GM12875 (cell line): Measurements from ENCODE around the gene TSPAN4.

ENCODE experiments used
- H3K4me3 ChIP-seq: one replicate; pipeline ENCODE4 v1.5.1; 2011; ENCODE audit warnings: low read depth, low read length, control low read depth
- TF ChIP-seq, protein P1 (sequence below): IDR thresholded peaks from 2 replicates; pipeline ENCODE4 v1.5.1; 2011; ENCODE audit warnings: low read depth, mild to moderate bottlenecking, control low read depth, inconsistent platforms, low read length, moderate library complexity, borderline replicate concordance; ENCODE audit not compliant: insufficient read depth

TSPAN4 gene

DNA sequence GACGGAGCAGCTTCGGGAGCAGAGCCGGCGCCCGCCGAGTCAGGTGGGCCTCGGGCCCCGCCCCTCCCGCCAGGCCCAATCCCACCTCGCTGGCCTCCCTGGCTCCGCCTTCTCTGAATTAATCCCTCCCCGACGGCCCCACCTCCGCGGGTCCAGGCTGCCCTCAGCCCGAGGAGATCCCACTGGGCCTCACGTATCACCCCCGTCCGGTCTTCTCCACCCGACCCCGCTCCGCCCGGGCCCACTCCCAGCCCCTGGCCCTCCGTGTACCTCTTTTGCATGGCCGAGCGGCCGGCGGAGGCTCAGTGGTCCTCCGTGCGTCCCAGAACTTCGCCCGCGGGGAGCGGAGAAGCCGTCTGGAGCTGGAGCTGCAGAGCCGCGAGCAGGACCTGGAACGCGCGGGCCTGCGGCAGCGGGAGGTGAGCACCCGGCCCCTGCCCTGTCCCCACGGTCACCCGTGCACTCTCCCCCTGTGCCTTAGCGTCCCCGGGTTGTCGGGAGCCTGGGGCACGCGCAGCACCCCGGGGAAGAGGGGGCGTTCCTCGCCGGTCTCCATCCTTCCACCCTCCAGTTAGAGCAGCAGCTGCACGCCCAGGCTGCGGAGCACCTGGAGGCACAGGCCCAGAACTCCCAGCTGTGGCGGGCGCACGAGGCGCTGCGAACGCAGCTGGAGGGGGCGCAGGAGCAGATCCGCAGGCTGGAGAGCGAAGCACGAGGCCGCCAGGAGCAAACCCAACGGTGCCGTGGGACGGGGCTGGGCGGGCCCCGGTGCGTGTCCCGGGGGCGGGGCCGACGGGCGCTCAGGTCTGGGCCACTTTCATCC lies 12.1 kb upstream of the TSPAN4 start:
- TF ChIP-seq, protein P1, sequence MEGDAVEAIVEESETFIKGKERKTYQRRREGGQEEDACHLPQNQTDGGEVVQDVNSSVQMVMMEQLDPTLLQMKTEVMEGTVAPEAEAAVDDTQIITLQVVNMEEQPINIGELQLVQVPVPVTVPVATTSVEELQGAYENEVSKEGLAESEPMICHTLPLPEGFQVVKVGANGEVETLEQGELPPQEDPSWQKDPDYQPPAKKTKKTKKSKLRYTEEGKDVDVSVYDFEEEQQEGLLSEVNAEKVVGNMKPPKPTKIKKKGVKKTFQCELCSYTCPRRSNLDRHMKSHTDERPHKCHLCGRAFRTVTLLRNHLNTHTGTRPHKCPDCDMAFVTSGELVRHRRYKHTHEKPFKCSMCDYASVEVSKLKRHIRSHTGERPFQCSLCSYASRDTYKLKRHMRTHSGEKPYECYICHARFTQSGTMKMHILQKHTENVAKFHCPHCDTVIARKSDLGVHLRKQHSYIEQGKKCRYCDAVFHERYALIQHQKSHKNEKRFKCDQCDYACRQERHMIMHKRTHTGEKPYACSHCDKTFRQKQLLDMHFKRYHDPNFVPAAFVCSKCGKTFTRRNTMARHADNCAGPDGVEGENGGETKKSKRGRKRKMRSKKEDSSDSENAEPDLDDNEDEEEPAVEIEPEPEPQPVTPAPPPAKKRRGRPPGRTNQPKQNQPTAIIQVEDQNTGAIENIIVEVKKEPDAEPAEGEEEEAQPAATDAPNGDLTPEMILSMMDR = no peak
- peak overlapping the region; percentile 32 for H3K4me3 ChIP-seq

DNA sequence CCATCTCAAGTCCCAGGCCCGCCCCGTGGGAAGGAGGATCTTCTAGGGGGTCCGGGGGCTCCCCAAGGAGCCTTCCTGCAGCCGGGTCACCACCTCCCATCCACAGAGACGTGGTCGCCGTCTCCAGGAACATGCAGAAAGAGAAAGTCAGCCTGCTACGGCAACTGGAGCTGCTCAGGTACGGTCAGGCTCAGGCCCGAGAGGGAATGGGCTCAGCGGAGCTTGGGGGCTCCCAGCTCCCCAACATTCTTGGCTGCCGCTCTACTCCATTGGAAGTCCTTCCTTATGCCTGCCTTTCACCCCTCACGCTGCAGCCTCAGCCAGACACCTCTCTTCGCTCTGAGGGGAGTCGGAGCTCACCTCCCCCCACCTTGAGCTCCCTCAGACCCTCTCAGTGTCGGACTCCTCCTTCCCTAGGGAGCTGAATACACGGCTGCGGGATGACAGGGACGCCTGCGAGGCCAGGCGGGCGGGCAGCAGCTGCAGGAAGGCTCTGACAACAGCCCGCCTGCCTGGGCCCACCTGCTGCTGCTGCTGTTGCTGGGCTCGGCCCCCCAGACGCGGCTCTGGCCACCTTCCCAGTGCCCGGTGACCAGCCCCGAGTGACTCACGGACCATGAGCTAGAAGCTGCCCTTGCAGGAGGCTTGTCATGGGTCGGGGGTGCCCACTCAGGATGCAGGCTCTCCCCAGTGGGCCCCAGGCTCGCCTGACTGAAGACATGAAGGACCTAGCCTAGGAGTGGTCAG lies 11.4 kb upstream of the TSPAN4 start:
- TF ChIP-seq, protein P1 = no peak

DNA sequence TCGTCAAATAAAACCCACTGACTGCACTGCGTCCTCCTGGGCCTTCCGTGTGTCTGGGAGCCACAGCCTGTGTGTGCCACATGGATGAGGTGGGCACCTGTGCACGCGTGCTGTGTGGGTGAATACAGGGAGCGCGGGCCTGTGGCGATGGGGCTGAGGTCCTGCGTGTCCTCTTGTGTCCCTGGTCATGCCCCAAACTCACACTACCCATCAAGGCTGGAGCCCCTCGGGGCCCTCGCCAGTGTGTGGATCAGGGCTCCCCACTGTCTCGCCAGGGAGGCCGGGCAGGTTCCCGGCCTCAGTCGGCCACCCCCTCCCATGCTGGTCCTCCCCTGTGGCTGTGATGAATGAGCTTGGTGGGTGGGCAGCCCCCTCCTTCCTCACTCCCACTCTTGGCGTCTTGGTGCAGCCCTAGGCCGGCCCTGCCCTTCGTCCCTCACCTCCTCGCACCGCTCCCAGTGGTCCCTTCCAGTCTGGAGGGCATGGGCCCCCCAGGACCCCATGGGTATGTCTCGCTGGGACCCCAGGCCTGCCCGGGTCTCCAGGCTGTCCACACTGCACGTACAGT lies 10.6 kb upstream of the TSPAN4 start:
- TF ChIP-seq, protein P1 = no peak
- no peak overlapping the region for H3K4me3 ChIP-seq

More for the DNA sequence above, 11.4 kb upstream of the TSPAN4 start:
- H3K4me3 ChIP-seq = no peak overlapping the region

DNA sequence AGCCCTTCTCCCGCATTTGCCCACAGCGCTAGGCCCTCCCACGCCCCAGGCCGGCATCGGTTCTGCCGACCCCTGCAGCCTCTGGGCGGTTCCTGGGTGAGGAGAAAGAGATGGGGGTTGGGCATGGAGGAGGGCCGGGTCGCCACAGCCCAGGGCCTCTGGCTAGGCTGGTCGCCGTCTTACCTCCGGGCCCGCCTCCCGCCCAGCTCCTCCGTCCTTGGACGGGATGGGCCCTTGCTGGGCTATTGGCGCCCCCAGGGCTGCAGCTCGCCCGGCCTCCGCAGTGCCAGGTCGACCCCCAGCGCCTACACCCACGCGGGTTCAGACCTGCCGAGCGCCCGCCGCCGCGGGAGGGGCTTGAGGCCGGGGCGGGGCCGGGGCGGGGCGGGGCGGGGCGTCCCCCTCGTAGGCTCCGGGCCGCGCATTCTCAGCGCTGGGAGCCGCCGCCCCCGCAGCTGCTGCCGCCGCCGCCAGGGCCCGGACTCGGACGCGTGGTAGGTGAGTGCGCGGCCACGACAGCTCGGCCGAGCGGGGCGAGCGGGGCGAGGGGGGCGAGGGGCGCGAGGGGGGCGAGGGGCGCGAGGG lies 10.0 kb upstream of the TSPAN4 start, which contains the start of gene CD151:
Gene CD151 (plus strand): TSS at position 424 of the 585 bp plus-strand sequence. CDS start 3,118 bp downstream, outside the sequence.
- H3K4me3 ChIP-seq = peak within 1 kb of the TSS; percentile 63
- TF ChIP-seq, protein P1 = no peak

DNA sequence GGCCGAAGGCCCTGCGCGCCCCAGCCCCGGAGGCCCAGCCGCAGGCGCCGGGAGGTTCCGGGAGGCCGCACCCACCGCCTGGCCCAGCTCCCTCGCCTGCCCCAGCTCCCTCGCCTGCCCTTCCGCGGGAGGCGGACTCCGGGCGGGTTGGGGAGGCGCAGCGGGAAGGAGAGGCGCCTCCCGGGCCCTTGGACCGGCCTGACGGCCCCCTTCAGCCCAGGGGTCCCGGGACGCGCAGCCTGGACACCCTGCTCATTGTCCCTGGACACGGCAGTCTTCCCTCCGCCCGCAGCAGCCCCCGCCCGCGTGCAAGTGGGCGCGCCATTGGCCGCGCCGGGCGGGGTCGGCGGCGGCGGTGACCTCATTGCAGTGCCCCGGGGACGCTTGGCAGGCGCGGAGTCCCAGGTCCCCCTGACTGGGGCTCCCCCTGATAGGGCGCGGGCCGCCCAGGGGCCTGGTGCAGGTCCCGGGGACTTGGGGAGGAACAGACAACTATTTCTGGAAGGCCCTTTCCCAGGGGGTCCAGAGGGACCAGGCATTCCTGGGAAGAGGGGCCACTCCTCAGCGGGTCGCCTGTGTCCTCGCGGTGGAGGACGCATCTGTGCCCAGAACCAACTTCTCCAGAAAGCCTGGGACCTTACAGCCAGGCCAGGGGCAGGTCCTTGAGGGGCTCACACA lies 9.4 kb upstream of the TSPAN4 start:
- TF ChIP-seq, protein P1 = no peak
- H3K4me3 ChIP-seq = peak overlapping the region; percentile 63

DNA sequence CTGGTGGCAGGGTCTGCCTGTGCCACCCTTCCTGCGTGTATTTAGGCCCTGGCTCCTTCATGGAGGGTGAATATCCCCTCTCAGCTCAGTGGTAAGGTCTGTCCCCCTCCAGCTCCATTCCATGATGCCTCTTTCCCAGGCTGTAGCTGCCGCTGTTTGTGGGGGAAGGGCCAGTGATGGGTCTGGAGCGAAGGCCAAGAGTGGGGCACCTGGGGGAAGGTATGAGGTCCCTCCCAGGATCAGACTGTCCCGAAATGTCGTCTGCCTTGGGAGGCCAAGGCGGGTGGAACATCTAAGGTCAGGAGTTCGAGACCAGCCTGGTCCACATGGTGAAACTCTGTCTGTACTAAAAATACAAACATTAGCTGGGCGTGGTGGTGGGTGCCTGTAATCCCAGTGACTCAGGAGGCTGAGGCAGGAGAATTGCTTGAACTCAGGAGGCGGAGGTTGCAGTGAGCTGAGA lies 8.8 kb upstream of the TSPAN4 start:
- TF ChIP-seq, protein P1 = no peak

More for the DNA sequence above, 8.8 kb upstream of the TSPAN4 start:
- no peak overlapping the region for H3K4me3 ChIP-seq
